H1 (cell line): Measurements from ENCODE around the gene DNAH1. TPM values are rescaled to one million over a fixed set of nuclear protein-coding genes. Genes with fewer than 3 reads are reported as not detected.

Source experiments
- CTBP2 ChIP-seq: IDR thresholded peaks from 2 replicates; pipeline ENCODE4 v1.7.0; 2011; ENCODE audit warnings: borderline replicate concordance, mild to moderate bottlenecking, moderate library complexity, mixed read lengths, low read length; ENCODE audit not compliant: insufficient read depth, insufficient read length
- JUN ChIP-seq: IDR thresholded peaks from 2 replicates; pipeline ENCODE4 v1.6.1; 2011; ENCODE audit warnings: low read depth, mild to moderate bottlenecking, improper control_type of control experiment, low read length
- POLR2A ChIP-seq, 2 experiments: IDR thresholded peaks; 1 replicate in 1 of 2; 2 replicates in 1 of 2; pipeline ENCODE4 v1.6.1; 2011; ENCODE audit warnings: low read depth in 2 of 2, low read length in 2 of 2, mild to moderate bottlenecking in 2 of 2; ENCODE audit errors: control extremely low read depth in 1 of 2
- SP1 ChIP-seq: IDR thresholded peaks from 2 replicates; pipeline ENCODE4 v1.6.1; 2011; ENCODE audit warnings: low read depth, low read length
- YY1 ChIP-seq: IDR thresholded peaks from 2 replicates; pipeline ENCODE4 v1.6.1; 2011; ENCODE audit warnings: low read depth, mild to moderate bottlenecking, low read length
- polyA plus RNA-seq, 7 experiments: library from polyadenylated mRNA; depleted of rRNA in 3 of 7; stranded (reverse) in 5 of 7; unstranded in 2 of 7; fragments of >200 nt in 5 of 7; fragments of 200-250 nt in 2 of 7; gene quantifications; 1 replicate in 5 of 7; 2 replicates in 1 of 7; 4 replicates in 1 of 7; pipeline versions ENCODE4 v1.2.1 to v1.2.3, GENCODE V29; 2011 to 2013; ENCODE audit warnings: missing spikeins in 2 of 7, mixed read lengths in 2 of 7
- total RNA-seq: library from RNA; stranded (reverse); fragmentation: NEBNext Ultra II Directional; extraction: Animal tissue kit (Norgen Biotek cat#: 25700); gene quantifications from 2 replicates; pipeline ENCODE4 v1.2.1, GENCODE V29; 2021

The DNAH1 gene
- total and polyA plus RNA-seq, 2 of the 8 experiments (the other 6 are each of a cell fraction or from before 2014, with no cell fraction given), result 1.0 to 1.5 TPM

GRCh38 chr3:52406791-52407510 lies 90.8 kb downstream of the DNAH1 start (continued):
- TF ChIP-seq YY1 (no peak), CTBP2 (no peak), JUN (no peak), SP1 (no peak), POLR2A (IDR thresholded peaks at IDR 0.05; ENCODE audit: control extremely low read depth in 1 of 2, low read depth in 2 of 2, low read length in 2 of 2) (no peak)
- TF ChIP-seq, all 59 proteins: peak for 0
